Measurements from ENCODE around the gene PDE8A.
A peak's percentile ranks its signal among the peaks of the same experiment; 100 is the strongest.
"Not testable (repeated sequence)": the region's sequence is repeated elsewhere in the genome, so short reads cannot be mapped to it uniquely, and the experiment has no call there.

PDE8A gene

GRCh38 chr15:85131915-85132314 is 150.3 kb downstream of the PDE8A start:
- no peak for DNase-seq (ENCODE audit: low read depth)

GRCh38 chr15:85133709-85134108 is 152.1 kb downstream of the PDE8A start:
- no peak for DNase-seq (ENCODE audit: low read depth)

- DNase-seq (ENCODE audit: low read depth), result no peak
These were observed 156.0 kb downstream of the PDE8A start for GRCh38 chr15:85137489-85138168.

- DNase-seq (ENCODE audit: low read depth), result no peak
These were observed 157.7 kb downstream of the PDE8A start for GRCh38 chr15:85139391-85139790.

GRCh38 chr15:85141726-85142125 is 160.1 kb downstream of the PDE8A start:
- DNase-seq (ENCODE audit: low read depth), result no peak

- peak; percentile 41 for DNase-seq (ENCODE audit: low read depth)
These were observed 160.7 kb downstream of the PDE8A start for GRCh38 chr15:85142312-85142711.

- DNase-seq (ENCODE audit: low read depth), result no peak
These were observed 167.9 kb downstream of the PDE8A start for GRCh38 chr15:85149465-85150129.

- DNase-seq (ENCODE audit: low read depth), result no peak
These were observed 168.4 kb downstream of the PDE8A start for GRCh38 chr15:85150130-85150480.

- DNase-seq (ENCODE audit: low read depth), result no peak
These were observed 169.5 kb downstream of the PDE8A start for GRCh38 chr15:85151145-85151544.

GRCh38 chr15:85151861-85152260 is 170.2 kb downstream of the PDE8A start:
- no peak for DNase-seq (ENCODE audit: low read depth)

- DNase-seq (ENCODE audit: low read depth), result no peak
These were observed 172.4 kb downstream of the PDE8A start for GRCh38 chr15:85154061-85154460.

GRCh38 chr15:85155360-85155759 is 173.7 kb downstream of the PDE8A start:
- DNase-seq (ENCODE audit: low read depth), result no peak

- no peak for DNase-seq (ENCODE audit: low read depth)
These were observed 174.2 kb downstream of the PDE8A start for GRCh38 chr15:85155857-85156256.

GRCh38 chr15:85157344-85157743 is 175.7 kb downstream of the PDE8A start:
- no peak for DNase-seq (ENCODE audit: low read depth)

GRCh38 chr15:85162237-85162636 is 180.6 kb downstream of the PDE8A start:
- DNase-seq (ENCODE audit: low read depth), result no peak

- no peak for DNase-seq (ENCODE audit: low read depth)
These were observed 183.3 kb downstream of the PDE8A start for GRCh38 chr15:85164841-85165466.

GRCh38 chr15:85167568-85167967 is 185.9 kb downstream of the PDE8A start:
- no peak for DNase-seq (ENCODE audit: low read depth)

- no peak for DNase-seq (ENCODE audit: low read depth)
These were observed 187.1 kb downstream of the PDE8A start for GRCh38 chr15:85168642-85169173.

- DNase-seq (ENCODE audit: low read depth), result no peak
These were observed 190.1 kb downstream of the PDE8A start for GRCh38 chr15:85171736-85172135.

GRCh38 chr15:85172846-85173490 is 191.3 kb downstream of the PDE8A start:
- DNase-seq (ENCODE audit: low read depth), result no peak

GRCh38 chr15:85173630-85174029 is 192.0 kb downstream of the PDE8A start:
- DNase-seq (ENCODE audit: low read depth), result not testable (repeated sequence)

GRCh38 chr15:85174521-85174920 is 192.9 kb downstream of the PDE8A start:
- DNase-seq (ENCODE audit: low read depth), result no peak

GRCh38 chr15:85177042-85177515 is 195.4 kb downstream of the PDE8A start:
- DNase-seq (ENCODE audit: low read depth), result not testable (repeated sequence)

Measured in stromal cell of bone marrow (primary cell).